HG02763 (cell line): ENCODE results near the gene PLCL1.

Experiments
- ATAC-seq: cut with Tn5 transposase; IDR thresholded peaks from one replicate; pipeline ENCODE4 v1.9.1; 2021; ENCODE audit warnings: mild to moderate bottlenecking, moderate library complexity; ENCODE audit not compliant: unreplicated experiment

The PLCL1 gene

DNA sequence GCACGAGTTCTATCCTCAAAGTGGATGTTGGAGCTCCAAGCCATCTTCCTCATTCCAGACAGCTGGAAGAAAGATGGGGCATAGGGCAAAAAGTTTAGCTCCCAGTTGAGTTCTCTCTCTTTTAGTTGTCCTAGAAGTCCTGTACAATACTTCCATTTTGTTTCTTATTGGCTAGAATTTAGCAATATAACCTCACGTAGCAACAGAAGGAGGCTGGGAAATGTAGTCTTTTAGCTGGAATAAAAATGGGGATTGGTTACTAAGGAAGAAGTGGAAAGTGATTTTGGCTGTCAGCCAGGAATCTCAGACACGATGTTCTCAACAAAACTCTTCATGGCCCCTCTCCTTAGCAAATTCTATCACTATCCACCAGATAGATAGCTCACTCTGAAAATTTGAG is 79.9 kb downstream of the PLCL1 start:
- no peak for ATAC-seq

DNA sequence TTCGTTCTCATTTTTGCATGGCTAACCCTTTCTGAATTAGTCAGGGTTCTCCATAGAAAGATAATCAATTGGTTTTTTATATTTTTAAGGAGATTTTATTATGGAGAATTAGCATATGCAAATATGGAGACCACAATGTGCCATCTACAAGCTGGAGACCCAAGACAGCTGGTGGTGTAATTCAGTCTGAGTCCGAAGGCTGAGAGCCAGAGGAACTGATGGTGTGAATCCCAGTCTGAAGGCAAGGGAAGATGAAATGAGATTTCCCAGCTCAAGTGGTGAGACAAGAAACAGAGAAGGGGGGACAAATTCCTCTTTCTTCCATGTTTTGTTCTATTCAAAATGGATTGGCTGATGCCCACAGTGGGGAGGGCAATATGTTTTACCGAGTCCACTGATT is 80.7 kb downstream of the PLCL1 start:
- no peak for ATAC-seq

DNA sequence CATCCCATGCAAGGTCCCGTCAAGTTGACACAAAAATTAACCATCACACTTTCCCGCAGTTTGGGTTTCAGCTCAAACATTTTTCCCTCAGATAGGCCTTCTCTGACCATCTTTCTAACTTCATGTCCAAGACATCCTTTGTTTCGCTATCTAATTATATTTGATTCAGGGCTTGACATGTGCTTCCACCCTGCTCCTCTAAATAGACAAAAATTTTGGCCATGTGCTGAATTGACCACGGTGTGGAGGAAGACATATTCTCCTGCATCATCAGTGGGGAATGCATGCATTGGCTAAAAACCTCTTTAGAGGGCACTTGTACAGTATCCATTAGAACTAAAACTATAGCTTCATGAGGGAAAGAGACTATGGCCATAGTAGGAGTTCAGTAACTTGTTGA is 81.2 kb downstream of the PLCL1 start:
- ATAC-seq: no peak

GRCh38 chr2:197888321-197888720 is 83.9 kb downstream of the PLCL1 start:
- ATAC-seq: no peak

- ATAC-seq: peak; percentile 96
These were observed 84.6 kb downstream of the PLCL1 start for GRCh38 chr2:197889041-197889440.

GRCh38 chr2:197890168-197890567 is 85.8 kb downstream of the PLCL1 start:
- no peak for ATAC-seq

- no peak for ATAC-seq
These were observed 87.6 kb downstream of the PLCL1 start for GRCh38 chr2:197891897-197892442.

DNA sequence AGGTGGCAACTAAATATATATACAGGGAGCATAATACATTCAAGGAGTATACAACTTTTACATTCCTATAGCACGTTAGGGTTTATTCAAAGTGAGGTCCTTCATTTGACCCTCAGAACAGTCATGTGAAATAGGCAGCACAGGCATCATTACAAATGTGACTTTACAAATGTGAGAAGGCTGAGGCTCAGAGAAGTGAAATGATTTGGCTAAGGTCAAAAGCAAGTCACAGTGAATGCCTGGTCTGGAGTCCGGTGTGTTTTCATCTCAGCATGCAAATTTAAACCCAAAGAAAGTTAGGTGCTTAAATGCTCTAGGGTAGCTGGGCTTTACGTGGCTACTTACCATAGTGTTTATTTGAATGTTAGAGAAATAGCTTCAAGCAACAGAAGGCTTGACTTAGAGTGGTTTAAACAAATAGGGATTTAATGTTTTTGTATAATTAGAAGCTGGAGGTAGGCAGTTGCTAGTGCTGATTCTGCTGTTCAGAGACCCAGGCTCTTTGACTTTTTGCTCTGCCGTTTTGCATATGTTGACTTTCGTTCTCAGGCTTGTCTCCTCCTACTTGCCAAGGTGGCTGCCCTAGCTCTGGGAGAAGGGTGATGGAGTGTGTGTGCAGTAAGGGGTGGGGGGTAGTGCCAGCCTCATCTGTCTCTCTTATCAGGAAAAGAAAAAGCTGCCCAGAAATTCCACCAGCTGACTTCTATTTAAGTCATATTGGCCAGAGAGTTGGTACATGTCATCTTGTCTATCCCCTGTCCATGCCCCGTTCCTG is 89.2 kb downstream of the PLCL1 start:
- ATAC-seq: peak; percentile 32

DNA sequence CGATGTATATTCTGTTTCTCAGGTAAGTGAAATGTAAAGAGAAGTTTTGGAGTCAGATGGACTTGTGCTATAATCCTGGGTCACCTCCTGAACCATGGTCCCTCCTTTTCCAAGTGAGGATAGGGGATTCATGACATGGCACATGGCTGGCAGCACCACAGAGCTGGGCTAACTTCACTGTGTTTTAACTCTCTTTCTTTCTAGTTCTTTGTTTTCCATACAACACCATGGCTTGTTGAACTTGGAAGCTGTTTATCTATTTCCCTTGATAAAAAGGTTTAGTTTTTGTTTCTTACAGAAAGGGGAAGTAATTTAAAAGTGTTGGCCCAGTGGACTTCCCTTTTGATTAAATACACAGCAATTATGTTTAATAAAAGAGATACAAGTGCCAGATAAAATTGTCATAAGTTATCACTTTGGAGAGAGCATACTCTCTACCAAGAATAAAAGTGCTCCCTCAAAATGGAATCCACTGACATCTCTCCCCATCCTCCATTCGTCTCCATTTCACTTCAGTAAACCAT is 90.4 kb downstream of the PLCL1 start:
- ATAC-seq: no peak

- no peak for ATAC-seq
These were observed 93.7 kb downstream of the PLCL1 start for GRCh38 chr2:197897960-197898678.

- ATAC-seq: no peak
These were observed 100.1 kb downstream of the PLCL1 start for GRCh38 chr2:197904446-197904845.

DNA sequence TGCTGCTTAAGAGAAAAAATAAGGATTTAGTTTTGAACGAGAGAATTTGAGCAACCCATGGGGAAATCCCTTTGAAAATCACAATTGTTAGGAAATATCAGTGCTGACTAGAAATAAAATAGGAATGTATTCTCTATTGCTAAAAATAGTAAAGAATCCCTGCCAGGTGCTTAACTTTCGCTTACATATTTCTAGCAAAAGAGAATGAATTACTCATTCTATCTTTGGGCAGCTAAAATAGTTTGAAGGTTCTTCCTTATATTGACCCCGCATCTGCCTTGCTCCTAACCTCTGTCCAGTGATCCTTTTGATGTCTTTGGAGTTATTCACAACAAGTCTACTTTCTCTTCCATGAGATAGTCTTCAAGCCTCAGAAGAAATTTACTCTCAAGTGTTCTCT is 103.8 kb downstream of the PLCL1 start:
- ATAC-seq: no peak

GRCh38 chr2:197908990-197909776 is 104.8 kb downstream of the PLCL1 start:
- ATAC-seq: no peak

DNA sequence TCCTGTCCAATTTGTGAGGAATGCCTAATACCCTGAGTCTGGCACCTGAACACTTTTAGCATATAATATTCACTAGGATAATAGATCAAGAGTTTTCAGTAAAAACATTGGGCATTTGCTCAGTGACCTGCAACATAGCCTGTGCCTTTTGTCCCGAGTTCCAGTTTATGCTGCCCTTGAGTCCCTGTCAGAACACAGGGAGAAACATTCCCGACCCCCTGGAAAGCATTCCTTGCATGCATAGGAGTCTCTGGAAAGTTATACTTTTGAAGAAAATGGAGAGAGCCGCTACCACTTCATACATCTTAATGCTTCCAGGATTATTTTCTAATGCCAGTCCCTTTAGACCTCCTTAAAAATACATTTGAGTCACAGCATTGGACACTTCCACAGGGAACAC is 107.3 kb downstream of the PLCL1 start:
- ATAC-seq: no peak

DNA sequence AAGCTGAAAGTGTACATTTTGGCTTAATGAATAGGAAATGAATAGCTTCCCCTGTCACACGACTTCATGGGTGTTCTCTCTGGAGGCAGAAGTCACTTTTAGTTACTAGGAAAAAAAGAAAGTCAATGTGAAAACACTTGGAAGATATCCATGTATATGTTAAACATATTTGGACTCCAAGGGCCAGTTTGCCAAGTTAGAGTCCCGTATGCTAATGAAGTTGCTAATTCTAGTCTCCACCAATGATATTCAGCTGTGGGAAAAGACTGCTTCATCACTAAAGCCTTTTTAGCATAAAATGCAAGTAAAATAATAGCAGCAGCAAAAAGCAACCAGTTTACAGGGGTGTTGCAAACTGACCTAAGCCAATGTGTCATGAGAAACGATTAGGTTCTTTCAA is 108.7 kb downstream of the PLCL1 start:
- ATAC-seq: no peak

DNA sequence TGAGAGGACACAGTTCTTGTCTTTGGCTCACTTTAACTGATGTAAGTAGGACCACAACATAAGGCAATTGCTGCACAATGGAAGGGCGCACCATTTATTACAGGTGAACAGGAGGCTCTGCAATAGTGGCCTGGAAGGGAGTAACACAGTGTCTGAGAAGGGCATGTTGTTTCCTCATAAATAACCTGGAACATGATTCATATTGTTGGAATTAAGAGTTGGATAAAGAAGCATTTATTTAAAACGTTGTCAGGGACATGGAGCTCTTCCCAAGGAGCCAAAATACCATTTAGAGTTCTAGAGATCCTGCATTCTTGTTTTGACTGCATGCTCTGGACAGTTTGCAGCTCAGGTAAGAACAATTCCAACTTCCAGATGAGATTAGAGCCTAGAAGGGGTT is 110.4 kb downstream of the PLCL1 start:
- ATAC-seq: no peak

DNA sequence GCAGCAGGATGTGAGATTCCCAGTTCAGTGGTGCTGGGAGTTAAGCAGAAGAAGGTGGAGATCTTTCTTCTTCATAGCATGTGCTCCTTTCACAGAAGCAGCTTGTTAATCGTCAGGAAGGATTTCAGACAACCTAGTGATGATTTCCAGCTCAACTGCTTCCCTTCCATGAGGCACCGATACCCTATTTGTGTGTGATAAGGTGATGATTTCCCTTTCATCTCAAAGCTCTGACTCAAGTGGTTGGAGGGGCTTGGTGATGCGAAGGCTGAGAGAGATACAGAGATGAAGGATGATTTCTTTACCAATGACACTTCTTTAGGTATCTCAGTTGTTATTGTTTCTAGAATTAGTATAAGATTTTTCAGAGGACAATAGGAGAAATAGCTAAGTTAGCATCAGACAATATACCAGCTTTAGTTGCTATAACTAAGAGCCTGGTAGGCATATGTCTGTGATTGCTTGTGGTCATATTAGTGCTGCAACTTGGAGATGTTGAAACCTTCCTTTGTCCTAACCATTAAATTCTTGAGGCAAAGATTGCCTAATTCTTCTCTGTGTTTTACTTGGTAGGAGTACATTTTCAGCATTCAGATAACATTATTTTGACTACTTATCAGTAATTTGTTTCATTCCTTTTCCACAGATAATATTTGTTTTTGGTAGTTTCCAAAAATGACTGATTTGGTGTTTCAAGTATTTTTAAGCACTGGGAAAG is 111.3 kb downstream of the PLCL1 start:
- no peak for ATAC-seq

GRCh38 chr2:197919487-197919886 is 115.1 kb downstream of the PLCL1 start:
- no peak for ATAC-seq

DNA sequence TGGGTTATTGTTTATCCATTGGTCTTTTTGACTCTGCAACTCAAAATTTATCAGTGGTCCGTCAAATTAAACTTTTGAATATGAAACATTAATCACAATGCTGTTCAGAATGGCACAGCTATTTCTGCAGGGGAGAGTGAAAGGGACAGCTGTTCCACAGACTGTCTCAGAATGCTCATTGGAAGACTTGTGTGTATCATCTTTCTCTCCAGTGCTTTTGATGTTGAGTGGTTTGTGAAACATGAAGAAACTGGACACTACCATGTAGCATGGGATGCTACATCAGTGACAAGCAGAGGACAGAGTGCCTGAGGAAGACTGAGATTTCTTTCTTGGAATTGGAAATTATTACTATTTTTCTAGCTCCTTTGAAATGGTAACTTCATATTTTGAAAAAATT is 115.7 kb downstream of the PLCL1 start:
- no peak for ATAC-seq

GRCh38 chr2:197920592-197921201 is 116.3 kb downstream of the PLCL1 start:
- no peak for ATAC-seq
